GM21786 (cell line): ENCODE measurements around the gene KDM4C.
"Not testable (repeated sequence)": the region's sequence is repeated elsewhere in the genome, so short reads cannot be mapped to it uniquely, and the experiment has no call there.

Source experiments
- ATAC-seq: cut with Tn5 transposase; IDR thresholded peaks from one replicate; pipeline ENCODE4 v1.9.1; 2021; ENCODE audit not compliant: unreplicated experiment

Gene KDM4C

GRCh38 chr9:6928863-6929262 is 171.1 kb downstream of the KDM4C start:
- ATAC-seq = no peak

DNA sequence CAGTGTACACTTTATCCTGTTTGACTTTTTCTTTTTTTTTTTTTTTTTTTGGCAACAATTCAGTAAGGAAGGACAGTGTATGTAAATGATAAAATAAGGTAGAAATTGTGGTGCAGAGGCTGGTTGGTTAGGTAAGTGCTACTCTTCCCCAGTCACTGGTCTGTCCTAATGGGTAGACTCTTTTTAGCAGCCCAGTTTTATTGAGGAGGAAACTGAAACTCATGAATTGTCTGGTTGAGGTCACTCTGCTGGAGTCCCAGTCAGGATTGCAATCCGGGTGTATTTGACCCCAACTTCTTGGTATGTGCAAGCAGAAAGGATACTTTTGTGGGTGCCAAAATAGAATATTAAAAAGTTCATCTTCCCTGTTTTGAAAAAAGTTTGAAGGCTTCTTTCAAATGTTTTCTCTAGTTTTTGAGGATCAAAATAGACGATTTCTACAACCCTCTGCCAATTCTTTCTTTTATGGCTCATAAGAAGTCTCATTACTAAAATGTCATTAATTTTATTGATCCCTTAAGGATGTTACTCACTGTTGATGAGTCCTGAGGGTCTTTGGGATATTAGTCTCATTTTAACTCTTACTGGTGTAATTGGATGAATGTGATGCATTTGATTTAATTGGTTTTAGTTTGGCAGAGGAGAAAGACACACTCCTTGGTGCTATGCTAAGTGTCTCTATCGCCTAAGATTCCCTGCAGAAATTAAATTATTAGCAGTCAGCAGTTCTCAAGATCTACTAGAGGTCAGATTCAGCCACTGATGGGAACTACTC is 171.9 kb downstream of the KDM4C start:
- ATAC-seq = no peak

GRCh38 chr9:6930827-6931226 is 173.1 kb downstream of the KDM4C start:
- no peak for ATAC-seq

- ATAC-seq = peak; percentile 77
Observed at GRCh38 chr9:6931913-6932312, 174.1 kb downstream of the KDM4C start.

DNA sequence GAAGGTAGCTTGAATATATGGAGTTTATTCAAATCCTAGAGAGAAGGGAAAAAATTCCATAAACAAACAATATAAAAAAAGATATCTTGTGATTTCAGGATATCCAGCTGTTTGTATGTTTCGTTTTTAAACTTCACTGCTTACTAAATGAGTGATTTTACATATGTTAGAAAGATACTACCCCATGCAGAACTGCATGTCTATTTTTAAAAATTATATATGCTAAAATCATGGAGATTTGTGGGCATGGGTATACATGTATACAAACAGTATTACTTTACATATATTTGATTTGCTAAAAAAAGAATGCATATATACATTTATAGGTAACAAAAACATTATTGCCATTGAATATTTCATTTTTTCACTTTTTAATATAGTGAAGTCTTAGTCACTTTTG is 178.3 kb downstream of the KDM4C start:
- ATAC-seq = no peak

DNA sequence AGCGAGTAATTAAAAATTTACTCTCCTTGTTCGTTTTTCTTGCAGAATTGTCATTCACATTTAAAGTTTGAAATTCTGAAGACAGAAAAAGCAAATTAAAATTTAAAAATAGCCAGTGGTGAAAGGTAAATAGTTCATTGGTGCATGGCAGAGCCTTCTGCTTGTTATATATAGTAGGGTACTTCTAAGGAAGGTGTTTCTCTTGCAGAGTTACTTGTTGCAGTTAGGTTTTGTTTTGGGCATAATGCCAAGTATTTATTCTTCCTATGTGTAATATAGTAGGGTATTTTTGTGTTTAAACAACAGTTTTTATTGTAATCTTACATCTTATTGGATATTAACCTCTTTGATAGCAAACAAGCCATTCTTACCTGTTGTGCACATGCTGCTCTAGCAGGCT is 179.4 kb downstream of the KDM4C start:
- ATAC-seq = no peak

DNA sequence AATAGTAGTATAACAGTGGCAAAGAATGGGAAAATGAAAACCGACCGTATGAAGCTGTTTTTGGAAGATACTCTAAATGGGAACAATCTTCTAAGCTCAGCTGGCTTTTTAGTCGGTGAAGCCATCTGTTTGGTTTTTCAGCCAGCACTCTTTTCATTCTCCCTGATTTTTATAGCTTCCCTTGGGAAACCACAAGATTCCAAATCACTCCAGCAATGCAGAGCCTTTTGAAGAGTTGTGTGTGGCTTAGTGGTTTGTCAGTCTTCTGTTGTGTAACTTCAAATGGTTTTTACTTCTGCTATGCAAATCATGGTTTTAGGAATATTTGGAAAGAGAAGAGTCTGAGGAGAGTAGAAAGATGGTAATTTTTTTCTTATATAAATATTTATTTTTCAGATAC is 180.7 kb downstream of the KDM4C start:
- ATAC-seq = no peak

DNA sequence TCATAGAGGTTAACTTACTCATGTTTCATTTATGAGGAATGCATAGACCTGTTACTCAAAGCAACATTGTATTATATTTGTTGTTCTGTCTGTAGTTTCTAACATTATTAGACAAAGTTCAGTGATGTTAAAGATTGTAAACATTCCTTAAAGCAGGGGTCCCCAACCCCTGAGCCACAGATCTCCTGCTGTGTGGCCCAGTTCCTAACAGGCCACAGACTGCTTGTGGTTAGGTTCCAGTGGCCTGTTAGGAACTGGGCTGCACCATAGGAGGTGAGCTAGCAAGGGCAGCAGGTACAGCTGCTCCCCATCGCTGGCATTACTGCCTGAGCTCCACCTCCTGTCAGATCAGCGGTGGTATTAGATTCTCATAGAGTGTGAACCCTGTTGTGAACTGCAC is 181.1 kb downstream of the KDM4C start:
- no peak for ATAC-seq

DNA sequence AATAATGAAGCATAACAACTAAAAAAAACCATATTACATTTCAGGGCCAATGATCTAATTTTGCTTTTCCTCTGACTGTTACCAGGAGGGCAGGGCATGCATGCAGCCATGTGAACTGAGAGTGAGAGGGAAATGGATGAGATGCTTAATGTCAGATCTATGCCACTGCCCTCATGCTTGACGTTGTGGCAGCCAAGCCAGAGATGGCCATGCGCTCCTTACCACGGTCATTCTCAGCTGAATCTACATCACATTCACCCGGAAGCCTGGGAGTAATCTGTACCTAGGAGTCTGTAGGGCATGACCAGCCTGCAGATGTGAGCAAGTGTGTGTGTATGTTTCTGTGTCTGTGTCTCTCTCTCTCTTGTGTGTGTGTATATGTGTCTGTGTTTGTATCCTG is 183.7 kb downstream of the KDM4C start:
- ATAC-seq = no peak

GRCh38 chr9:6942406-6942805 is 184.6 kb downstream of the KDM4C start:
- ATAC-seq = no peak

DNA sequence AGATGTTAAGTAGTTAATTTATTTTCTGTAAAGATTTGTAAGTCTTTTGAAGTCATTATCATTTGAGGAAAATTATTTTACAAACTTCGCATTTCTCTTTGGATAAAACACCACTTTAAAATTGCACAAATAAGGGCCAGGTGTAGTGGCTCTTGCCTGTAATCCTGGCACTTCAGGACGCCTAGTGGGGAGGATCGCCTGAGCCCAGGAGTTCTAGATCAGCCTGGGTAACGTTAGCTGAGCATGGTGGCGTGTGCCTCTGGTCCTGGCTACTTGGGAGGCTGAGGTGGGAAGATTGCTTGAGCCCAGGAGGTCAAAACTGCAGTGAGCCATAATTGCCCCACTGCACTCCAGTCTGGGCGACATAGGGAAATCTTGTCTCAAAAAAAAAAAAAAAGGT is 185.5 kb downstream of the KDM4C start:
- no peak for ATAC-seq

GRCh38 chr9:6944093-6944551 is 186.3 kb downstream of the KDM4C start:
- ATAC-seq = no peak

GRCh38 chr9:6944896-6945295 is 187.1 kb downstream of the KDM4C start:
- no peak for ATAC-seq

DNA sequence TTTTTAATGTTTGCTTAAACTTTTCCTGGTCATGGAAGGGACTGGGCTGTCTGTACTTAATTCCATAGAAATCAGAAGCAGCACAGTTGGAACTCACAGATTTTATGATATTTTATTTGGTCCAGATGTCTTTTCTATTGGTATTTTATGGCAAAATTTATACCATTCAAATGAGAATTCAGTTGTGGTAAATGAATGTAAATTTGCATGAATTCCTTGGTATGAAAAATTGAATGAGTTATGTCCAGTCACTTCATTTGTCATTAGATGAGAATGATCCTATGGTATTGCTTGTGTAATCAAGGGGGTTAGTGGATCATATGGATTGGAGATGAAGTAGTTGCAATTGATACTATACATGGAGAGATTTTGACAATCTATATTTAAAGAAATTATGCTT is 188.0 kb downstream of the KDM4C start:
- no peak for ATAC-seq

- no peak for ATAC-seq
Observed at GRCh38 chr9:6946583-6947166, 188.9 kb downstream of the KDM4C start.

DNA sequence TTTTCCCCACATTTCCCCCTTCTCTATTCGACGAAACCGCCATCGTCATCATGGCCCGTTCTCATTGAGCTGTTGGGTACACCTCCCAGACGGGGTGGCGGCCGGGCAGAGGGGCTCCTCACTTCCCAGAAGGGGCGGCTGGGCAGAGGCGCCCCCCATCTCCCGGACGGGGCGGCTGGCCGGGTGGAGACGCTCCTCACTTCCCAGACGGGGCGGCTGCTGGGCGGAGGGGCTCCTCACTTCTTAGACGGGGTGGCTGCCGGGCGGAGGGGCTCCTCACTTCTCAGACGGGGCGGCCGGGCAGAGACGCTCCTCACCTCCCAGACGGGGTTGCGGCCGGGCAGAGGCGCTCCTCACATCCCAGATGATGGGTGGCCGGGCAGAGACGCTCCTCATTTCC is 191.1 kb downstream of the KDM4C start:
- not testable (repeated sequence) for ATAC-seq

DNA sequence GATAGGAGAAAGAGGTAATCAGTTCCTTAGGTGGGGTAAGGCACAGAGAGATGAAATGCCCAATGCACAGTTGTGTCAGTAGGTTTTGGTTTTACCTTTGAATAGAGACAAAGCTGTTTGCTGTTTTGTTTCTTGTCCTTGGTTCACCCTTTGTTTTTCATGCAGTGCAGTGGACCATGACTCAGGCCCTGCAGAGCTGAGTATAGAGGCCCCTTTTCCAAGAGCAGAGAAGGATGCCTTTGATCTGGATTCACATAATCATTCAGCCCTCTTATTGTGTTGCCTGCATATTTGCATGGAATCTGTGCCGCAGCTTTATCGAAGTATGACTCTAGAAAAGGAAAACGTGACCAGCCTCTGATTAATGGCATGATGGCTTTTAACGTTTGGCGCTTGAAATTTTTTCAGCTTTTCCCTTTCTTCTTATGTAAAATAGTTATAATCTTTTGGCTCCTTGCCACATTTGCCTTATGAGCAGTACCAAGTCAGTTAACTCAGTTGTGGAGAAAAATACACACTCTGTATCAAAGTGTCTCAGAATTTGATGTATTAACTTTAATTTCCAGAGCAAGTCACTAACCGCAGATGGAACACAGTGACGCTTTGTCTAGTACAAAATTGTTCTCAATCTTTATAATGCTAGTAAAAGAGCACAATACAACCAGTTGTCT is 197.6 kb downstream of the KDM4C start:
- ATAC-seq = no peak

DNA sequence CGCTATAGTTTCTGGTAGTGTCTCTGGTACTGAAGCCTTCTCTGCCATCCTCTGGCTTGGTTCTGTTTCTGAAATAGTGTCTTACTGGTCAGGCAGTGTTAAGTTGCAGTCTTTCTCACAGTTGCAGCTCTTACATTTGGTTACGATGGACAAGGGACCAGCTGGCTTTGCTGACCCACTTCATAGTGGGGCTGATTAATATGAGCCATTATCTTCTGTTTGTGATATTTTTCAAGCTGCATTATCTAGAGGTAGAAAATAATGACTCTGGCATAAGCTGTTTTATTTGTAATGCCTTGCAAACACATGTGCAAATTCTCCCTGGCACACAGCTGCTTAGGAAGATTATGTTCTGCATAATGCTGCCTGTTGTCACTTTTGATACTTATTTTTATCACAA is 199.1 kb downstream of the KDM4C start:
- no peak for ATAC-seq

DNA sequence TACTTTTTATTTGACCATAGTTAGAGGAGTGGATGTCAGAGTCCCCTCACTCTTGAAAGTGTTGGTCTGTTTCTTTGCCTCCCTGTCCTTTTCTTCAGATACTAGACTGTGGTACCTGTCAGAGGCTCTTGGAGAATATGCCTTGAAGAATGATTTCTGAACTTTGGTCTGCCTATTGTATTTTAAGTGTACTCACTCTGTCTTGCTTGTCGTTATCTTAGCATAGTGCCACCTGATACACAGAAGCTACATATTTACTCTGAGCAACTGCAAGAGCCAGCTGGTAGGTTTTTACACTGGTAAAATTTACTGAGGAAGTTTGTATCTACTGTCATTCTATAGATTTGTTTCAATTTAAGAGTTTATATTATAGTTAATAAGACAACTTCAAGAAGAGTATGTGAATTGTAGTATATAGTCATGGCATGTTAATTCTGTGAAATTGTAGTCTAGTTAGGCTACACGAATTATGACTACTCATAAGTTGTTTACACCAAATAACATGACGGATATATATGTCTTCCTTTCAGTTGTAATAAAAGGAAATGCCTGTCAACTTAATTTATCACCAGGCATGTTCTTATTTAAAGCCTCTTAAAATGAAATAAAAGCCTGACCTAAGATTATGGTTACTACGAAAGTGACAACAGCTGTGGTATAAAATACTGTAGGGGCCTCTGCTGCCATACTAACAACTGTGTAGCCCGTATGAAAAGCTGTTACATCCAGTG is 201.7 kb downstream of the KDM4C start:
- ATAC-seq = no peak

DNA sequence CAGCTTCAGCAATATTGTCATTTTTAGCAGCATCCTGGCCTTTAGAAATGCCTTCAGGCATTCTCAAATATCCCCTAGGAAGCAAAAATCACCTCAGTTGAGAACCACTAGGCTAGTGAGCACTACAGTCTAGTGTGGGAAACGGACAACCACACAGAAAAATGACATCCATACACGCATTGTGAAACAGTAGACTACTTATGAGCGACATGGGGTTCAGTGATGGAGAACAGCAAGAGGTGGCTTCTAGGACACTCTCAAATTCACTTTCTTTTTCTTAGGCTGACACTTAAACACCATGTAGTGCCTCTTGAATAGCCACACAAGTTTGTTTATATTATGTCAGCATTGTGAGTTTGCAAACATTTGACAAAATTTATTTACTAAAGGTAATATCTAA is 203.0 kb downstream of the KDM4C start:
- ATAC-seq = peak; percentile 80

- ATAC-seq = no peak
Observed at GRCh38 chr9:6961845-6962522, 204.2 kb downstream of the KDM4C start.
